Thoracic aorta (tissue), 2 donors: ENCODE data around the gene FFAR3. TPM values are rescaled to one million over a fixed set of nuclear protein-coding genes. Genes with fewer than 3 reads are reported as not detected.
"Not testable (repeated sequence)": the region's sequence is repeated elsewhere in the genome, so short reads cannot be mapped to it uniquely, and the experiment has no call there.

ENCODE experiments used
- ATAC-seq: fragments of 150-250 bp; one replicate; pipeline ENCODE4 v1.8.0; 2017; ENCODE audit warnings: low read depth; ENCODE audit not compliant: insufficient number of reproducible peaks, low FRiP score
- DNase-seq: peaks from one replicate; pipeline ENCODE4 v3.0.0-alpha.2; 2020; ENCODE audit warnings: low spot score
- H3K27ac ChIP-seq, 2 donors: fragments of 200-600 bp; sonication (generic); 1 replicate in 1 of 2; 2 replicates in 1 of 2; pipeline ENCODE4 v1.5.1; 2016; ENCODE audit warnings: mild to moderate bottlenecking in 2 of 2, moderate library complexity in 2 of 2
- H3K27me3 ChIP-seq: fragments of 200-600 bp; sonication (generic); replicated peaks from 2 replicates; pipeline ENCODE4 v1.6.0; 2016; ENCODE audit warnings: mild to moderate bottlenecking; ENCODE audit not compliant: insufficient read depth
- H3K36me3 ChIP-seq: fragments of 200-600 bp; sonication (generic); one replicate; pipeline ENCODE4 v1.5.1; 2016
- H3K4me1 ChIP-seq, 2 donors: fragments of 200-600 bp; sonication (generic); 1 replicate in 1 of 2; 2 replicates in 1 of 2; pipeline versions ENCODE4 v1.5.1 to v1.6.0; 2016; ENCODE audit warnings: low read depth in 2 of 2, mild to moderate bottlenecking in 1 of 2; ENCODE audit not compliant: control insufficient read depth in 1 of 2
- H3K4me3 ChIP-seq: fragments of 200-600 bp; sonication (generic); 2 replicates; pipeline ENCODE4 v1.5.1; 2016; ENCODE audit warnings: mild to moderate bottlenecking
- H3K9me3 ChIP-seq: fragments of 200-600 bp; sonication (generic); 2 replicates; pipeline ENCODE4 v1.5.1; 2016
- CTCF ChIP-seq: fragments of 200-600 bp; sonication (generic); IDR thresholded peaks from one replicate; pipeline ENCODE4 v1.5.1; 2019; ENCODE audit warnings: antibody characterized with exemption
- total RNA-seq, 2 donors: library from RNA; depleted of rRNA; stranded (reverse); fragments of >200 nt; gene quantifications; one replicate each; pipeline versions ENCODE4 v1.1.0 to v1.2.3, GENCODE V29; 2016

FFAR3 gene
- total RNA-seq, 2 donors from 2014 or later: not detected

DNA sequence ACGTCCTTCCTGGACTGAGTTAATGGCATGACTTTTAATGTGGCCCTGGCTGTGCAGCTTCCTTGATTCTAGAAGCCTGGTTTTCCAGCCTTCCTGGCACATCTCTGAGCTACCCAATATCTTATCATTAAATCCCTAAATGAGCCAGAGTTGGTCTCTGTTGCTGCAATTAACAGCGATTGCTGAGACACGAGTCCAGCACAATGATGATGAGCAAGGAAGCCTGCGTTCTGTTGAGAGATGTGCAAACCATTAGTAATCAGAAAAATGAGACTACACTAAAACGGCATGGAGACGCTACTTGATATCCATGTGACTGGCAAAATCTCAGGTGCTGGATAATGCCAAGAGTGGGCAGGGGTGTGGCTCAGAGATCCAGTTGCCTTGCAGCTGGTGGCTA, 38.8 kb downstream of the FFAR3 start:
- Histone ChIP-seq H3K4me3 (no peak overlapping the region), H3K36me3 (no peaks in the 10 kb centered on the region), H3K9me3 (no peaks in the 10 kb centered on the region), H3K4me1 (no peaks in the 10 kb centered on the region), H3K27me3 (no peaks in the 10 kb centered on the region), H3K27ac (no peak overlapping the region)
- ATAC-seq: no peak
- TF ChIP-seq CTCF: no peak
- no peak for DNase-seq

DNA sequence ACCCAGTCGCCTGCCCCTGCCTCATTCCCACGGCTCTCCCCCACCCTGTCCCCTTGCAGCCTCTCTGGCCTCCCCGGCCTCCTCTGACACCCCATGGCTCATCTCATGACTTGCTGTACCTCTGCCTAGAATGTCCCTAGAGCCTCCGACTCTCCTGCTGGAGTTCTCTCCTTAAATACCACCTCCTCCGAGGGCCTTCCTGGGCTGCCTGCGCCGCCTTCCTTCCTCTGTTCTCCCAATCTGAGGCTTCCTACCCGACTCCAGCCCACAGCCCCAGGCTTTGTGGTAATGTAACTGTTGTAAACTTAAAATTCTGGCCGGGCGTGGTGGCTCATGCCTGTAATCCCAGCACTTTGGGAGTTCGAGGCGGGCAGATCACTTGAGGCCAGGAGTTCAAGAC, 40.3 kb downstream of the FFAR3 start:
- Histone ChIP-seq H3K27me3 (no peaks in the 10 kb centered on the region), H3K4me3 (no peak overlapping the region), H3K36me3 (no peaks in the 10 kb centered on the region), H3K9me3 (no peaks in the 10 kb centered on the region), H3K27ac (no peak overlapping the region), H3K4me1 (no peaks in the 10 kb centered on the region)
- TF ChIP-seq CTCF: no peak
- no peak for DNase-seq
- ATAC-seq: no peak

- Histone ChIP-seq H3K9me3 (no peaks in the 10 kb centered on the region), H3K27ac (no peak overlapping the region), H3K27me3 (no peaks in the 10 kb centered on the region), H3K4me3 (no peak overlapping the region), H3K36me3 (no peaks in the 10 kb centered on the region), H3K4me1 (no peaks in the 10 kb centered on the region)
- no peak for ATAC-seq
- no peak for DNase-seq
- TF ChIP-seq CTCF: no peak
Observed at GRCh38 chr19:35399231-35399630, 41.0 kb downstream of the FFAR3 start.

- H3K9me3 ChIP-seq: no peaks in the 10 kb centered on the region
- H3K27ac ChIP-seq: no peak overlapping the region
- no peaks in the 10 kb centered on the region for H3K27me3 ChIP-seq
- no peak for TF ChIP-seq CTCF
- DNase-seq: no peak
- no peak overlapping the region for H3K4me3 ChIP-seq
- no peaks in the 10 kb centered on the region for H3K4me1 ChIP-seq
- no peaks in the 10 kb centered on the region for H3K36me3 ChIP-seq
- no peak for ATAC-seq
Observed at GRCh38 chr19:35399948-35400772, 41.9 kb downstream of the FFAR3 start.

GRCh38 chr19:35400773-35401100, 42.5 kb downstream of the FFAR3 start:
- DNase-seq (no peak), ATAC-seq (no peak)
- no peak for TF ChIP-seq CTCF

DNA sequence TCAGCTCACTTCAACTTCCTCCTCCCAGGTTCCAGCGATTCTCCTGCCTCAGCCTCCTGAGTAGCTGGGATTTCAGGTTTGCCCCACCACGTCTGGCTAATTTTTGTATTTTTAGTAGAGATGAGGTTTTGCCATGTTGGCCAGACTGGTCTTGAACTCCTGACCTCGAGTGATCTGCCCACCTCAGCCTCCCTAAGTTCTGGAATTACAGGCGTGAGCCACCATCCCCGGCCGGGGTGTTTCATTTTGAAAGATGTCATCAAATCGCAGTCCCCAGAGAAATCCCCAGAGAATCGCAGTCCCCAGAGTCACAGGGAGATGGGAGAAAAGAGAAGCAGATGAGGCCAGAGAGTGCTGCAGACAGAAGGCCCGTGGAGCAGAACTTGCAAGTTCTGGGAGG, 43.2 kb downstream of the FFAR3 start:
- not testable (repeated sequence) for ATAC-seq, H3K36me3 ChIP-seq, H3K27me3 ChIP-seq, H3K4me3 ChIP-seq, H3K9me3 ChIP-seq, DNase-seq, H3K27ac ChIP-seq, H3K4me1 ChIP-seq

More at GRCh38 chr19:35400773-35401100, 42.5 kb downstream of the FFAR3 start:
- H3K9me3 ChIP-seq: no peaks in the 10 kb centered on the region
- no peak overlapping the region for H3K27ac ChIP-seq
- no peaks in the 10 kb centered on the region for H3K4me1 ChIP-seq
- H3K27me3 ChIP-seq: no peaks in the 10 kb centered on the region
- no peaks in the 10 kb centered on the region for H3K36me3 ChIP-seq
- no peak overlapping the region for H3K4me3 ChIP-seq
